ENCODE results near the gene GAB2. TPM values are rescaled to one million over a fixed set of nuclear protein-coding genes. Genes with fewer than 3 reads are reported as not detected.

GAB2 gene
- total and polyA plus RNA-seq, 2 of the 13 experiments (the other 11 are each of a cell fraction or from before 2014, with no cell fraction given) = 4.1 to 8.6 TPM

GRCh38 chr11:78261828-78262227 lies 155.8 kb downstream of the GAB2 start:
- no peak for DNase-seq (ENCODE audit: low spot score)
- CTCF ChIA-PET (ENCODE audit: low intra/inter-chr PET ratio, low total read pairs) = no interaction called here
- no peaks in the 10 kb centered on the region for H4K20me1 ChIP-seq (ENCODE audit: insufficient read depth, low read length)
- no peak for FAIRE-seq
- no peaks in the 10 kb centered on the region for H3K27me3 ChIP-seq (ENCODE audit: control insufficient read depth in 1 of 2, insufficient read depth in 2 of 2, low read length in 2 of 2)
- TF ChIP-seq HNRNPL (IDR thresholded peaks at IDR 0.05; ENCODE audit: low read depth, low read length) = no peak
- no peak for TF ChIP-seq HNRNPUL1 (IDR thresholded peaks at IDR 0.05; ENCODE audit: low read depth, low read length)
- TF ChIP-seq ZMAT5 (CRISPR knock-in tag; IDR thresholded peaks at IDR 0.05; ENCODE audit: borderline replicate concordance, low read depth) = no peak
- H3K36me3 ChIP-seq (replicated peaks in 1 of 2; ENCODE audit: control insufficient read depth in 1 of 2, insufficient read depth in 2 of 2, low read length in 2 of 2) = no peaks in the 10 kb centered on the region
- H2AFZ ChIP-seq (ENCODE audit: low read length) = no peak overlapping the region
- intact Hi-C loops (cut with micrococcal nuclease; ENCODE audit: unreplicated experiment) = no loop called here
- no peak overlapping the region for H3K27ac ChIP-seq (ENCODE audit: extremely low read length, insufficient read depth, low read length)
- 90% methylated on average over 4 of the region's 4 CpGs for WGBS (ENCODE audit: low lambda C conversion rate)
- in situ Hi-C loops (cut with HindIII; ENCODE audit: extremely low pct_ligation_motif_present, low pct_unique_long_range_greater_than_20kb) = no loop called here
- no peak overlapping the region for H3K4me3 ChIP-seq (replicated peaks in 1 of 3; ENCODE audit: insufficient read depth in 1 of 3, low read depth in 2 of 3, low read length in 3 of 3)
- ATAC-seq = no peak
- POLR2A ChIA-PET = no interaction called here
- BruUV-seq (replicated peaks) = no TSS peak
- H3K79me2 ChIP-seq (ENCODE audit: insufficient read depth, low read length) = no peaks in the 10 kb centered on the region
- H3K9ac ChIP-seq (ENCODE audit: insufficient read depth, low read depth, low read length) = no peak overlapping the region
- H3K4me2 ChIP-seq (ENCODE audit: low read depth, low read length) = no peak overlapping the region
- H3K4me1 ChIP-seq (ENCODE audit: insufficient read depth, low read length) = peaks cover 14% of the 10 kb centered on the region
- no peaks in the 10 kb centered on the region for H3K9me3 ChIP-seq (ENCODE audit: low read length)

- TF ChIP-seq HNRNPH1 (optimal IDR thresholded peaks at IDR 0.05; ENCODE audit: low read depth, low read length) (no peak), ZNF343 (CRISPR knock-in tag; IDR thresholded peaks at IDR 0.05) (no peak), ZUFSP (CRISPR knock-in tag; IDR thresholded peaks at IDR 0.05; ENCODE audit: borderline replicate concordance) (no peak), RFXAP (CRISPR knock-in tag; IDR thresholded peaks at IDR 0.05; ENCODE audit: borderline replicate concordance) (no peak), ATF7 (IDR thresholded peaks at IDR 0.05) (no peak), ATF7 (CRISPR knock-in tag; IDR thresholded peaks at IDR 0.05) (no peak), ZNF530 (CRISPR knock-in tag; IDR thresholded peaks at IDR 0.05; ENCODE audit: low read depth) (no peak), FOXM1 (CRISPR knock-in tag; IDR thresholded peaks at IDR 0.05) (no peak), ZNF564 (CRISPR knock-in tag; IDR thresholded peaks at IDR 0.05) (no peak), ZSCAN20 (CRISPR knock-in tag; IDR thresholded peaks at IDR 0.05; ENCODE audit: borderline replicate concordance) (no peak), CBFB (CRISPR knock-in tag; IDR thresholded peaks at IDR 0.05) (no peak), ZNF605 (CRISPR knock-in tag; IDR thresholded peaks at IDR 0.05) (no peak), ZC3H4 (CRISPR knock-in tag; IDR thresholded peaks at IDR 0.05; ENCODE audit: borderline replicate concordance) (no peak), KLF12 (CRISPR knock-in tag; IDR thresholded peaks at IDR 0.05; ENCODE audit: borderline replicate concordance) (no peak), ZSCAN30 (CRISPR knock-in tag; IDR thresholded peaks at IDR 0.05) (no peak), RFXANK (CRISPR knock-in tag; IDR thresholded peaks at IDR 0.05) (no peak), HDAC2 (CRISPR knock-in tag; IDR thresholded peaks at IDR 0.05) (no peak)
Observed at GRCh38 chr11:78261367-78261766, 156.3 kb downstream of the GAB2 start.

More at GRCh38 chr11:78261367-78261766, 156.3 kb downstream of the GAB2 start:
- intact Hi-C loops (cut with micrococcal nuclease; ENCODE audit: unreplicated experiment) (no loop called here), in situ Hi-C loops (cut with HindIII; ENCODE audit: extremely low pct_ligation_motif_present, low pct_unique_long_range_greater_than_20kb) (no loop called here)
- ChIA-PET POLR2A (no interaction called here), CTCF (ENCODE audit: low intra/inter-chr PET ratio, low total read pairs) (no interaction called here)
- Histone ChIP-seq H3K4me3 (replicated peaks in 1 of 3; ENCODE audit: insufficient read depth in 1 of 3, low read depth in 2 of 3, low read length in 3 of 3) (no peak overlapping the region), H3K27me3 (ENCODE audit: control insufficient read depth in 1 of 2, insufficient read depth in 2 of 2, low read length in 2 of 2) (no peaks in the 10 kb centered on the region), H3K4me1 (ENCODE audit: insufficient read depth, low read length) (peaks cover 14% of the 10 kb centered on the region), H3K27ac (ENCODE audit: extremely low read length, insufficient read depth, low read length) (no peak overlapping the region), H2AFZ (ENCODE audit: low read length) (no peak overlapping the region), H4K20me1 (ENCODE audit: insufficient read depth, low read length) (no peaks in the 10 kb centered on the region), H3K79me2 (ENCODE audit: insufficient read depth, low read length) (no peaks in the 10 kb centered on the region), H3K4me2 (ENCODE audit: low read depth, low read length) (no peak overlapping the region), H3K9me3 (ENCODE audit: low read length) (no peaks in the 10 kb centered on the region), H3K9ac (ENCODE audit: insufficient read depth, low read depth, low read length) (no peak overlapping the region), H3K36me3 (replicated peaks in 1 of 2; ENCODE audit: control insufficient read depth in 1 of 2, insufficient read depth in 2 of 2, low read length in 2 of 2) (no peaks in the 10 kb centered on the region)
- no peak for DNase-seq (ENCODE audit: low spot score)
- WGBS (ENCODE audit: low lambda C conversion rate) = 89% methylated on average over 3 of the region's 4 CpGs
- FAIRE-seq = no peak
- no peak for ATAC-seq
- no TSS peak for BruUV-seq (replicated peaks)
